K562 (cell line): ENCODE data around the gene FLAD1. TPM values are rescaled to one million over a fixed set of nuclear protein-coding genes. Genes with fewer than 3 reads are reported as not detected.

Experiments used
- CBX8 ChIP-seq: fragments of 200-600 bp; sonication (generic); IDR thresholded peaks from 2 replicates; pipeline ENCODE4 v1.6.1; 2012; ENCODE audit warnings: borderline replicate concordance, mixed run types, low read depth, mild to moderate bottlenecking, moderate library complexity, mixed read lengths, low read length, control low read depth, inconsistent platforms; ENCODE audit not compliant: poor library complexity, severe bottlenecking; ENCODE audit errors: extremely low read depth
- CHCHD3 ChIP-seq: fragments of 250-450 bp; sonication (Bioruptor Pico); IDR thresholded peaks from 2 replicates; pipeline ENCODE4 v2.1.2; 2022; ENCODE audit warnings: mild to moderate bottlenecking
- CXXC5 ChIP-seq: fragments of 250-450 bp; sonication (Bioruptor Pico); IDR thresholded peaks from 2 replicates; pipeline ENCODE4 v1.8.0; 2022; ENCODE audit warnings: inconsistent platforms, mild to moderate bottlenecking, moderate library complexity
- EHMT2 ChIP-seq: fragments of 450-650 bp; IDR thresholded peaks from 2 replicates; pipeline ENCODE4 v1.6.1; 2018; ENCODE audit warnings: antibody characterized with exemption
- ELF2 ChIP-seq: fragments of 250-450 bp; sonication (Bioruptor Pico); IDR thresholded peaks from 2 replicates; pipeline ENCODE4 v1.5.0; 2021; ENCODE audit warnings: mild to moderate bottlenecking
- ETV5 ChIP-seq: sonication (generic); formaldehyde crosslinking; IDR thresholded peaks from 2 replicates; pipeline ENCODE4 v1.4.0; 2020; ENCODE audit warnings: low read depth, mild to moderate bottlenecking, missing genetic modification reagents
- HMG20B ChIP-seq: fragments of 250-450 bp; sonication (Bioruptor Pico); IDR thresholded peaks from 2 replicates; pipeline ENCODE4 v1.5.0; 2021; ENCODE audit warnings: mild to moderate bottlenecking
- JUND ChIP-seq, 2 experiments: IDR thresholded peaks; 2 replicates in 1 of 2; 3 replicates in 1 of 2; pipeline ENCODE4 v1.6.1; 2011; ENCODE audit warnings: borderline replicate concordance in 2 of 2, low read depth in 2 of 2, low read length in 2 of 2, improper control_type of control experiment in 1 of 2, missing biosample characterization in 1 of 2, missing genetic modification characterization in 1 of 2, missing genetic modification reagents in 1 of 2
- KDM1A ChIP-seq, 2 experiments: fragments of 450-650 bp; IDR thresholded peaks; 2 replicates each; pipeline ENCODE4 v1.6.1; 2016; ENCODE audit warnings: mild to moderate bottlenecking in 2 of 2
- L3MBTL2 ChIP-seq: fragments of 450-650 bp; IDR thresholded peaks from 2 replicates; pipeline ENCODE4 v1.6.1; 2016; ENCODE audit warnings: mild to moderate bottlenecking, moderate library complexity
- MCM3 ChIP-seq: fragments of 450-650 bp; IDR thresholded peaks from 2 replicates; pipeline ENCODE4 v1.6.1; 2016
- MEF2A ChIP-seq: IDR thresholded peaks from 2 replicates; pipeline ENCODE4 v1.6.1; 2011; ENCODE audit warnings: low read depth, mild to moderate bottlenecking, low read length, moderate library complexity; ENCODE audit not compliant: control insufficient read depth
- MIER1 ChIP-seq: fragments of 450-650 bp; IDR thresholded peaks from 2 replicates; pipeline ENCODE4 v1.6.1; 2016; ENCODE audit warnings: antibody characterized with exemption, mild to moderate bottlenecking, low read depth
- MTA3 ChIP-seq: fragments of 450-650 bp; formaldehyde crosslinking; IDR thresholded peaks from 2 replicates; pipeline ENCODE4 v1.6.1; 2017; ENCODE audit warnings: mild to moderate bottlenecking, borderline replicate concordance
- NR2C2 ChIP-seq, 2 experiments: fragments of 200-800 bp in 1 of 2; sonication (Bioruptor generic) in 1 of 2; sonication (generic) in 1 of 2; formaldehyde crosslinking in 1 of 2; IDR thresholded peaks; 2 replicates each; pipeline versions ENCODE4 v1.6.1 to v1.8.0; 2016 to 2022; ENCODE audit warnings: mild to moderate bottlenecking in 1 of 2, missing compliant biosample characterization in 1 of 2, missing genetic modification characterization in 1 of 2, missing genetic modification reagents in 1 of 2
- OTX1 ChIP-seq: fragments of 450-650 bp; formaldehyde crosslinking; IDR thresholded peaks from 2 replicates; pipeline ENCODE4 v1.4.0; 2022; ENCODE audit warnings: mild to moderate bottlenecking
- POU5F1 ChIP-seq: fragments of 150-350 bp; IDR thresholded peaks from 2 replicates; pipeline ENCODE4 v1.6.1; 2014; ENCODE audit warnings: borderline replicate concordance, low read length, low read depth, mild to moderate bottlenecking; ENCODE audit not compliant: partially characterized antibody
- RBFOX2 ChIP-seq: fragments of 200-400 bp; formaldehyde crosslinking; IDR thresholded peaks from 2 replicates; pipeline ENCODE4 v1.6.1; 2017; ENCODE audit warnings: low read depth, mild to moderate bottlenecking, low read length, moderate library complexity
- RFX1 ChIP-seq: fragments of 450-650 bp; IDR thresholded peaks from 2 replicates; pipeline ENCODE4 v1.6.1; 2016; ENCODE audit warnings: mild to moderate bottlenecking, moderate library complexity
- STAT5B ChIP-seq: fragments of 250-450 bp; sonication (Bioruptor Pico); IDR thresholded peaks from 2 replicates; pipeline ENCODE4 v1.8.0; 2021; ENCODE audit warnings: mild to moderate bottlenecking, inconsistent platforms
- ZNF263 ChIP-seq: sonication (generic); formaldehyde crosslinking; IDR thresholded peaks from 2 replicates; pipeline ENCODE4 v1.8.0; 2022; ENCODE audit warnings: mild to moderate bottlenecking, missing genetic modification reagents, borderline replicate concordance
- ZNF316 ChIP-seq: fragments of 450-650 bp; IDR thresholded peaks from 2 replicates; pipeline ENCODE4 v1.6.1; 2016
- ZNF780A ChIP-seq: fragments of 250-450 bp; sonication (Bioruptor Pico); IDR thresholded peaks from 2 replicates; pipeline ENCODE4 v1.5.0; 2021; ENCODE audit warnings: mild to moderate bottlenecking
- polyA plus RNA-seq, 8 experiments: library from polyadenylated mRNA; depleted of rRNA in 4 of 8; stranded (reverse) in 5 of 8; unstranded in 3 of 8; fragments of >200 nt; fragmentation: Nextera tagmentation in 2 of 8; fragmentation: Illumina TruSeq in 1 of 8; extraction: Ambion mirVana in 2 of 8; extraction: Trizol in 1 of 8; gene quantifications; 2 replicates each; pipeline versions ENCODE4 v1.2.1 to v1.2.3, GENCODE V29; 2011 to 2014; ENCODE audit warnings: inconsistent platforms in 1 of 8, missing spikeins in 1 of 8
- total RNA-seq, 7 experiments: library from RNA; depleted of rRNA in 6 of 7; stranded (reverse); fragments of >200 nt in 6 of 7; fragmentation: Illumina TruSeq in 2 of 7; extraction: Trizol in 2 of 7; gene quantifications; 2 replicates each; pipeline versions ENCODE4 v1.2.1 to v1.2.3, GENCODE V29; 2011 to 2021; ENCODE audit warnings: low replicate concordance in 1 of 7
- TF ChIP-seq, protein P1 (sequence below): sonication (generic); formaldehyde crosslinking; IDR thresholded peaks from 2 replicates; pipeline ENCODE4 v1.8.0; 2022; ENCODE audit warnings: mild to moderate bottlenecking, low read depth, missing genetic modification reagents
- TF ChIP-seq, protein P2 (sequence below): sonication (generic); formaldehyde crosslinking; IDR thresholded peaks from 2 replicates; pipeline ENCODE4 v1.8.0; 2022; ENCODE audit warnings: mild to moderate bottlenecking, missing genetic modification reagents, borderline replicate concordance

The FLAD1 gene
- total and polyA plus RNA-seq, 9 of the 15 experiments (the other 6 are each of a cell fraction or from before 2014, with no cell fraction given): 24.9 to 85.8 (median 67.0) TPM

DNA sequence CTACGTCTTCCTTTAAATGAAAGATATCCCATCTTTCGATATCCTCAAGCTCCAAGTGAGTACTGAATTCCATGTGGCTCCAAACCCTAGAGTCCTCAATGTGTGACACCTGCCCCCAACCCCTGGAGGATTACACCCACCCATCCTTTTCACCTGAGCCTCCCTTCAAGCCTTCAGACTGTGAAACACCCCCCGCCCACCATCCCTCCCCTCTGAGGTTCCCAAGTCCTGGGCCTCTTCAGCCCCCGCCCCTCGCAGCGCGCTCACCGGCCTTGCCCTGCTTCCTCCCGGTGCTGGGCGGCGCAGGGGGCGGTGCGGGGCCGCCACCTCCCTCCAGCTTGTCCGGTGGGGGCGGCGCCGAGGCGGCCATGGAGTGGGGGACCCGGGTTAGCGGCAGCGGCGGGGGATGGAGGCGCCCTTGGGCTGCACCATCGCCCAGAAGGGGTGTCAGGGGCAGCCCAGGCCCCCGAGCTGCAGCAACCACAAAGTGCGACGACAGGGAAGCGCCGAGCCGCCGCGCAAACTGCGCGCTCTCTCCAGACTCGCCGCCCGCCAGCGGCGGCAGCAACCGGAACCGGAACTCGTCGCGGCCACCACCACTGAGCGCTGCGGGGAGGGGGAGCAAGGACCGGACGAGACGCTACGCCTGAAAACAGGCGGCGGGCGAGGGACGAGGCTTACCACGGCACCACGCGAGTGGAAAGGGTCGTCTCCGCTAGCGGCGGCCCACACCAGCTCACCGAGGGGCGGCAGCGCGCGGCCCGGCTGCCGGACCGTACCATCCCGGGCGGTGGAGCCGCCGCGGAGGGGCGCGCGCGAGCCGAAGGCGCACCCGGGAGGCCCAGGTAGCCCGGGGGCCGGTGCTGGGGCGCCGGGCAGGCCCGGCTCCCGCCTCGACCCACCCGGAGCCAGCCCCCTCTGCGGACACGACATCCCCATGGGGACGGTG, 21.7 kb upstream of the FLAD1 start, which contains the start of gene PYGO2 (continued):
- TF ChIP-seq MCM3: no peak
- 0 out of 2 replicates have a peak, but pooled peaks have one; percentile 60 for TF ChIP-seq OTX1 (CRISPR knock-in tag)
- TF ChIP-seq L3MBTL2: peak; percentile 62
- TF ChIP-seq ZNF316: no peak
- TF ChIP-seq POU5F1: no peak
- no peak for TF ChIP-seq STAT5B (CRISPR knock-in tag)
- no peak for TF ChIP-seq RFX1
- TF ChIP-seq CBX8: no peak
- TF ChIP-seq RBFOX2: peak; percentile 92
- TF ChIP-seq JUND (IDR thresholded peaks at IDR 0.05; ENCODE audit: borderline replicate concordance, low read depth, low read length): peak; percentile 87
- no peak for TF ChIP-seq JUND (tag; IDR thresholded peaks at IDR 0.05; ENCODE audit: borderline replicate concordance, low read depth, low read length)
- peak; percentile 41; the same call in 1 of the 2 replicates for TF ChIP-seq NR2C2 (CRISPR knock-in tag; IDR thresholded peaks at IDR 0.05)
- peak; percentile 73; the same call in 1 of the 2 replicates for TF ChIP-seq NR2C2 (tag; IDR thresholded peaks at IDR 0.05)
- TF ChIP-seq ETV5: peak; percentile 90
- peak; percentile 28; the same call in 1 of the 2 replicates for TF ChIP-seq ZNF780A
- TF ChIP-seq, protein P1, sequence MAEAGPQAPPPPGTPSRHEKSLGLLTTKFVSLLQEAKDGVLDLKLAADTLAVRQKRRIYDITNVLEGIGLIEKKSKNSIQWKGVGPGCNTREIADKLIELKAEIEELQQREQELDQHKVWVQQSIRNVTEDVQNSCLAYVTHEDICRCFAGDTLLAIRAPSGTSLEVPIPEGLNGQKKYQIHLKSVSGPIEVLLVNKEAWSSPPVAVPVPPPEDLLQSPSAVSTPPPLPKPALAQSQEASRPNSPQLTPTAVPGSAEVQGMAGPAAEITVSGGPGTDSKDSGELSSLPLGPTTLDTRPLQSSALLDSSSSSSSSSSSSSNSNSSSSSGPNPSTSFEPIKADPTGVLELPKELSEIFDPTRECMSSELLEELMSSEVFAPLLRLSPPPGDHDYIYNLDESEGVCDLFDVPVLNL (CRISPR knock-in tag): 0 out of 2 replicates have a peak, but pooled peaks have one; percentile 51
- TF ChIP-seq MEF2A: no peak
- no peak for TF ChIP-seq MIER1
- no peak; the same call in 1 of the 2 replicates for TF ChIP-seq ZNF263 (CRISPR knock-in tag)
- TF ChIP-seq ELF2 (CRISPR knock-in tag): 0 out of 2 replicates have a peak, but pooled peaks have one; percentile 61
- no peak for TF ChIP-seq HMG20B (CRISPR knock-in tag)
- no peak for TF ChIP-seq EHMT2
- peak; percentile 63; the same call in 1 of the 2 replicates for TF ChIP-seq CHCHD3
- no peak for TF ChIP-seq KDM1A (IDR thresholded peaks at IDR 0.05)
- TF ChIP-seq MTA3: peak; percentile 92; the same call in 1 of the 2 replicates
- TF ChIP-seq, protein P2, sequence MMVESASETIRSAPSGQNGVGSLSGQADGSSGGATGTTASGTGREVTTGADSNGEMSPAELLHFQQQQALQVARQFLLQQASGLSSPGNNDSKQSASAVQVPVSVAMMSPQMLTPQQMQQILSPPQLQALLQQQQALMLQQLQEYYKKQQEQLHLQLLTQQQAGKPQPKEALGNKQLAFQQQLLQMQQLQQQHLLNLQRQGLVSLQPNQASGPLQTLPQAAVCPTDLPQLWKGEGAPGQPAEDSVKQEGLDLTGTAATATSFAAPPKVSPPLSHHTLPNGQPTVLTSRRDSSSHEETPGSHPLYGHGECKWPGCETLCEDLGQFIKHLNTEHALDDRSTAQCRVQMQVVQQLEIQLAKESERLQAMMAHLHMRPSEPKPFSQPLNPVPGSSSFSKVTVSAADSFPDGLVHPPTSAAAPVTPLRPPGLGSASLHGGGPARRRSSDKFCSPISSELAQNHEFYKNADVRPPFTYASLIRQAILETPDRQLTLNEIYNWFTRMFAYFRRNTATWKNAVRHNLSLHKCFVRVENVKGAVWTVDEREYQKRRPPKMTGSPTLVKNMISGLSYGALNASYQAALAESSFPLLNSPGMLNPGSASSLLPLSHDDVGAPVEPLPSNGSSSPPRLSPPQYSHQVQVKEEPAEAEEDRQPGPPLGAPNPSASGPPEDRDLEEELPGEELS (CRISPR knock-in tag): no peak
- peak; percentile 84 for TF ChIP-seq CXXC5
